Endodermal cell (in vitro differentiated cells): ENCODE measurements around the gene OCA2. TPM values are rescaled to one million over a fixed set of nuclear protein-coding genes. Genes with fewer than 3 reads are reported as not detected.
A peak's percentile ranks its signal among the peaks of the same experiment; 100 is the strongest.

Experiments used
- DNase-seq: peaks from one replicate; pipeline ENCODE4 v3.0.0-alpha.2; 2017
- H3K27ac ChIP-seq: 2 replicates; pipeline ENCODE4 v1.5.1; 2013; ENCODE audit warnings: mild to moderate bottlenecking, low read depth, low read length, moderate library complexity
- H3K27me3 ChIP-seq: 2 replicates; pipeline ENCODE4 v1.6.1; 2013; ENCODE audit warnings: mild to moderate bottlenecking, low read length, moderate library complexity; ENCODE audit not compliant: insufficient read depth, control insufficient read depth, poor library complexity, severe bottlenecking
- H3K36me3 ChIP-seq: 2 replicates; pipeline ENCODE4 v1.7.0; 2013; ENCODE audit warnings: mild to moderate bottlenecking, low read length, moderate library complexity; ENCODE audit not compliant: control insufficient read depth, insufficient read depth
- H3K4me1 ChIP-seq: one replicate; pipeline ENCODE4 v1.7.0; 2013; ENCODE audit warnings: low read length; ENCODE audit not compliant: control insufficient read depth, insufficient read depth
- H3K4me3 ChIP-seq: 2 replicates; pipeline ENCODE4 v1.5.1; 2013; ENCODE audit warnings: mild to moderate bottlenecking, low read length, moderate library complexity
- H3K9ac ChIP-seq: 2 replicates; pipeline ENCODE4 v1.6.1; 2013; ENCODE audit warnings: mild to moderate bottlenecking, low read length, moderate library complexity; ENCODE audit not compliant: poor library complexity, severe bottlenecking; ENCODE audit errors: extremely low read depth
- H3K9me3 ChIP-seq: 2 replicates; pipeline ENCODE4 v1.6.1; 2013; ENCODE audit warnings: mild to moderate bottlenecking, low read length, moderate library complexity; ENCODE audit not compliant: control insufficient read depth
- H3K27ac Mint-ChIP-seq: 2 replicates; pipeline ENCODE4 v1.8.0; 2020; ENCODE audit warnings: mixed read lengths
- H3K27me3 Mint-ChIP-seq: 2 replicates; pipeline ENCODE4 v1.8.0; 2021; ENCODE audit warnings: mild to moderate bottlenecking, mixed read lengths; ENCODE audit not compliant: insufficient read depth
- H3K36me3 Mint-ChIP-seq: 2 replicates; pipeline ENCODE4 v1.8.0; 2020; ENCODE audit warnings: low read depth, mixed read lengths
- H3K4me1 Mint-ChIP-seq: 2 replicates; pipeline ENCODE4 v1.8.0; 2020; ENCODE audit warnings: mixed read lengths
- H3K4me3 Mint-ChIP-seq: 2 replicates; pipeline ENCODE4 v1.8.0; 2020; ENCODE audit warnings: mild to moderate bottlenecking, moderate library complexity, mixed read lengths
- H3K9me3 Mint-ChIP-seq: 2 replicates; pipeline ENCODE4 v1.8.0; 2020; ENCODE audit warnings: mild to moderate bottlenecking, mixed read lengths
- CTCF ChIP-seq: fragments of 200-600 bp; sonication (generic); conservative IDR thresholded peaks from 2 replicates; pipeline ENCODE4 v1.5.0; 2021; ENCODE audit warnings: antibody characterized with exemption, mild to moderate bottlenecking
- whole genome bisulfite sequencing, 2 experiments: methylation state at CpG; one replicate each; pipeline versions ENCODE4 v1.1.5 to v1.1.7; 2013; ENCODE audit warnings: missing lambda C conversion rate in 2 of 2, mixed read lengths in 1 of 2; ENCODE audit not compliant: insufficient coverage in 1 of 2, insufficient read length in 1 of 2; 5-methylcytosine and 5-hydroxymethylcytosine counted together
- total RNA-seq, 2 donors: library from RNA; stranded (reverse); fragmentation: NEBNext Ultra II Directional in 1 of 2; extraction: Animal tissue kit (Norgen Biotek cat#: 25700) in 1 of 2; gene quantifications; 2 replicates in 1 of 2; 3 replicates in 1 of 2; pipeline ENCODE4 v1.2.1, GENCODE V29; 2021

The OCA2 gene
- total RNA-seq, 2 donors from 2014 or later: 0.29 to 0.84 TPM

DNA sequence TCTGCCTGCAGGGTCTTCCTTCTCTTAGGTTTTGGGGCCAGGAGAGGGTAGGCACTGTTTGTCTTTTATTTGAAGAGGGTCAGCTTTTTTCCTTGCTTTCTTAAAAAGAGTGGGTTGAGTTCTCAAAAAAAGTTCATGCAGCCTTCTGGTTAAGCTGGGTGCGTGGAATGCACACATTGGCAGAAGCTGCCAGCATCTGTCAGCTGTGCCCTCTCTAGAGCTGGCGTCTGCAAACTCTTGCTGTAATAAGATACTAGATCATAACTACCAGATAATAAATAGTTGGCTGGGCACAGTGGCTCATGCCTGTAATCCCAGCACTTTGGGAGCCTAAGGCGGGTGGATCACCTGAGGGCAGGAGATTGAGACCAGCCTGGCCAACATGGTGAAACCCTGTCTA lies 373.4 kb downstream of the OCA2 start:
- Mint-ChIP-seq H3K4me3 (no peak overlapping the region), H3K9me3 (no peaks in the 10 kb centered on the region), H3K4me1 (peaks cover 5% of the 10 kb centered on the region), H3K27ac (peak overlapping the region; percentile 27), H3K36me3 (no peaks in the 10 kb centered on the region), H3K27me3 (no peaks in the 10 kb centered on the region)
- Histone ChIP-seq H3K9ac (no peak overlapping the region), H3K4me1 (no peaks in the 10 kb centered on the region), H3K27ac (no peak overlapping the region), H3K9me3 (no peaks in the 10 kb centered on the region), H3K4me3 (no peak overlapping the region), H3K27me3 (no peaks in the 10 kb centered on the region), H3K36me3 (no peaks in the 10 kb centered on the region)
- TF ChIP-seq CTCF: no peak
- no peak for DNase-seq
- WGBS, 2 experiments: 87 to 93% methylated on average over 3 of the region's 3 CpGs

DNA sequence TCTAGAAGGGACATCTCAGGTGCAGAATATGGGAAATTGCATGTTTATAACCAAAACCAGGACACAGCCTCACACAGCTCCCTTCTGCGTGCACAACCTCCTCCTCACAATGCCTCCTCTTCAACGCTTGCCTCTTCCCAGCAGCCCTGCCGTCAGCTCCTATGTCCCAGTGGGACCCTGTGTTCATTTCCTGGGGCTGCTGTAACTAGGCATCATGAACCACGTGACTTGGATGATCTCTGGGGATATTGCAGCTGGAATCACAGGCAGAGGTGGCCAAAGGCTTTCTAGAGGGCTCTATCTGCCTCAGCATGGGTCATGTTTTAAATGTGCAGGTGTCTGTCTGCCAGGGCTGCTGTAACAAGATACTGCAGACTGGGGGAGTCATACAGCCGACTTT lies 375.3 kb downstream of the OCA2 start:
- Mint-ChIP-seq H3K27me3 (no peaks in the 10 kb centered on the region), H3K36me3 (no peaks in the 10 kb centered on the region), H3K9me3 (no peaks in the 10 kb centered on the region), H3K4me1 (peaks cover 5% of the 10 kb centered on the region), H3K27ac (no peak overlapping the region), H3K4me3 (no peak overlapping the region)
- TF ChIP-seq CTCF: no peak
- Histone ChIP-seq H3K9me3 (no peaks in the 10 kb centered on the region), H3K36me3 (no peaks in the 10 kb centered on the region), H3K27me3 (no peaks in the 10 kb centered on the region), H3K27ac (no peak overlapping the region), H3K9ac (no peak overlapping the region), H3K4me3 (no peak overlapping the region), H3K4me1 (no peaks in the 10 kb centered on the region)
- WGBS, 2 experiments: 72 to 88% methylated on average over 4 to 5 of the region's 5 CpGs
- no peak for DNase-seq

- peaks cover 5% of the 10 kb centered on the region for H3K4me1 Mint-ChIP-seq
- Histone ChIP-seq H3K9me3 (peaks cover 6% of the 10 kb centered on the region), H3K27ac (no peak overlapping the region), H3K27me3 (no peaks in the 10 kb centered on the region), H3K9ac (no peak overlapping the region), H3K4me3 (no peak overlapping the region), H3K36me3 (no peaks in the 10 kb centered on the region), H3K4me1 (no peaks in the 10 kb centered on the region)
- H3K27me3 Mint-ChIP-seq: no peaks in the 10 kb centered on the region
- no peak overlapping the region for H3K27ac Mint-ChIP-seq
- no peak for DNase-seq
- H3K4me3 Mint-ChIP-seq: no peak overlapping the region
- TF ChIP-seq CTCF: no peak
- no peaks in the 10 kb centered on the region for H3K36me3 Mint-ChIP-seq
- peaks cover 5% of the 10 kb centered on the region for H3K9me3 Mint-ChIP-seq
- WGBS, 2 experiments: 92 to 97% methylated on average over 9 of the region's 9 CpGs
These were observed 377.0 kb downstream of the OCA2 start for GRCh38 chr15:27722102-27722501.
